Measurements from ENCODE around the gene NT5DC4. TPM values are rescaled to one million over a fixed set of nuclear protein-coding genes. Genes with fewer than 3 reads are reported as not detected.
A peak's percentile ranks its signal among the peaks of the same experiment; 100 is the strongest.

The NT5DC4 gene
- polyA plus RNA-seq, 1 of the 3 experiments (the other 2 are of a cell fraction): not detected

DNA sequence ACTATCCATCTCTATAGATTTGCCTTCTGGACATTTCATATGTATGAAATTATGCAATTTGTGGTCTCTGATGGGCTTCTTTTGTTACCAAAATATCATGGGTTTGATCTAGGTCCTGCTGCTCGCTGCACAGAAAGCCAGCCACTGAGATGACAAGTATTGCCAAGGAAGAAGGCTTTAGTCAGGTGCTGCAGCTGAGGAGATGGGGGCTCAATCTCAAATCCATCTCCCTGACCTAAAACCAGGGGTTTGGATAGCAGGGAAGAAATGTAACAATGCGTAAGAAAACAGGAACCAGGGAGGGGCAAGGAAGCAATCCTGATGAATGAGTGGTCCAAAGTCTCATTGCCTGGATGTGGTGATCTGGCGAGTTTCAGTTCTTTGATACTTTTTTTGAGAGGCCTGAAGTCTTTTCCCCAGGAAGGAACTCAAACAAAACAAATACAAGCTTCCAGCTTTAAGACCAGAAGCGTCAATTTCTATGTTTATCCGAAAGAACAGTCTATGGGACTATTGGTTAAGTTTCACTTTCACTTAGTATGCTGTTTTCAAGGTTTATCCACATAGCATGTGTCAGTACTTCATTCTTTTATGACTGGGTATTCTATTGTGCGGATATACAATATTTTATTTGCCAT lies 47.0 kb downstream of the NT5DC4 start:
- Histone ChIP-seq H3K9me3 (no peaks in the 10 kb centered on the region), H3K9me2 (no peaks in the 10 kb centered on the region), H3K36me3 (replicated peaks in 1 of 2; ENCODE audit: control insufficient read depth in 1 of 2, insufficient read depth in 2 of 2, low read length in 1 of 2) (no peaks in the 10 kb centered on the region), H2AFZ (ENCODE audit: low read depth) (no peak overlapping the region), H3K79me2 (ENCODE audit: insufficient read depth) (peaks cover 16% of the 10 kb centered on the region), H3K27me3 (ENCODE audit: insufficient read depth) (no peaks in the 10 kb centered on the region), H3K4me3 (ENCODE audit: low read depth in 2 of 2, low read length in 1 of 2) (no peak overlapping the region), H3K4me2 (no peak overlapping the region), H3K9ac (no peak overlapping the region), H3K4me1 (ENCODE audit: control insufficient read depth in 1 of 2, insufficient read depth in 2 of 2, low read depth in 1 of 2, low read length in 1 of 2) (peaks cover 5 to 15% of the 10 kb centered on the region in 2 experiments; a peak in 3 of 4 replicates), H3F3A (replicated peaks; ENCODE audit: insufficient read depth) (peaks cover 3% of the 10 kb centered on the region), H3K27ac (ENCODE audit: low read depth in 2 of 2, low read length in 1 of 2) (no peak overlapping the region), H4K20me1 (ENCODE audit: insufficient read depth) (no peaks in the 10 kb centered on the region)
- ChIA-PET CTCF (interaction anchor here (1.8 kb wide), 1 partner anchor 18 kb away, joined by 5 read pairs; no protein-coding TSS in a partner anchor), POLR2A (no interaction called here)
- TF ChIP-seq FOSL2 (IDR thresholded peaks at IDR 0.05; ENCODE audit: borderline replicate concordance, low read depth) (no peak), POLR2AphosphoS5 (IDR thresholded peaks at IDR 0.05; ENCODE audit: low read depth, low read length) (no peak), RCOR1 (IDR thresholded peaks at IDR 0.05; ENCODE audit: low read length) (no peak), FOXJ3 (CRISPR knock-in tag; IDR thresholded peaks at IDR 0.05) (no peak), NRF1 (IDR thresholded peaks at IDR 0.05; ENCODE audit: low read depth, low read length) (no peak), MXI1 (IDR thresholded peaks at IDR 0.05; ENCODE audit: low read depth, low read length) (no peak), TEAD4 (IDR thresholded peaks at IDR 0.05; ENCODE audit: borderline replicate concordance, insufficient read depth) (no peak)
- TF ChIP-seq, protein P1, sequence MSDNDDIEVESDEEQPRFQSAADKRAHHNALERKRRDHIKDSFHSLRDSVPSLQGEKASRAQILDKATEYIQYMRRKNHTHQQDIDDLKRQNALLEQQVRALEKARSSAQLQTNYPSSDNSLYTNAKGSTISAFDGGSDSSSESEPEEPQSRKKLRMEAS (IDR thresholded peaks at IDR 0.05; ENCODE audit: low read depth): no peak
- TF ChIP-seq, protein P2, sequence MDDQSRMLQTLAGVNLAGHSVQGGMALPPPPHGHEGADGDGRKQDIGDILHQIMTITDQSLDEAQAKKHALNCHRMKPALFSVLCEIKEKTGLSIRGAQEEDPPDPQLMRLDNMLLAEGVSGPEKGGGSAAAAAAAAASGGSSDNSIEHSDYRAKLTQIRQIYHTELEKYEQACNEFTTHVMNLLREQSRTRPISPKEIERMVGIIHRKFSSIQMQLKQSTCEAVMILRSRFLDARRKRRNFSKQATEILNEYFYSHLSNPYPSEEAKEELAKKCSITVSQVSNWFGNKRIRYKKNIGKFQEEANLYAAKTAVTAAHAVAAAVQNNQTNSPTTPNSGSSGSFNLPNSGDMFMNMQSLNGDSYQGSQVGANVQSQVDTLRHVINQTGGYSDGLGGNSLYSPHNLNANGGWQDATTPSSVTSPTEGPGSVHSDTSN (IDR thresholded peaks at IDR 0.05): no peak
- DNase-seq: no peak
- WGBS (ENCODE audit: low lambda C conversion rate): 75% methylated on average over 6 of the region's 6 CpGs

DNA sequence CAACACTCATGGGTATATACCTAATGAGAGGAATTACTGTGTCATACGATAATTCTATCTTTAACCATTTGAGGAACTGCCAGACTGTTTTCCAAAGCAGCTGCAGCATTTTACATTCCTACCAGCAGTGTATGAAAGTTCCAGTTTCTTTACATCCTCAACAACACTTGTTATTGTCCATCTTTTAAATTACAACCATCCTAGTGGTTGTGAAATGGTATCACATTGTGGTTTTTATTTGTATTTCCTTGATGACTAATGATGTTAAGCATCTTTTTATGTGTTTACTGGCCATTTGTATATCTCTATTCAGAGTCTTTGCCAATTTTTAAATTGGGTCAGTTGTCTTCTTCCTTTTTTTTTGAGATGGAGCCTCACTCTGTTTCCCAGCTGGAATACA lies 47.6 kb downstream of the NT5DC4 start:
- Histone ChIP-seq H3K4me3 (ENCODE audit: low read depth in 2 of 2, low read length in 1 of 2) (no peak overlapping the region), H2AFZ (ENCODE audit: low read depth) (no peak overlapping the region), H3K79me2 (ENCODE audit: insufficient read depth) (peaks cover 9% of the 10 kb centered on the region), H3K9me3 (no peaks in the 10 kb centered on the region), H3K4me2 (no peak overlapping the region), H3K27me3 (ENCODE audit: insufficient read depth) (no peaks in the 10 kb centered on the region), H3K9ac (no peak overlapping the region), H3K4me1 (ENCODE audit: control insufficient read depth in 1 of 2, insufficient read depth in 2 of 2, low read depth in 1 of 2, low read length in 1 of 2) (peaks cover 3 to 12% of the 10 kb centered on the region in 2 experiments; a peak in 3 of 4 replicates), H3K36me3 (replicated peaks in 1 of 2; ENCODE audit: control insufficient read depth in 1 of 2, insufficient read depth in 2 of 2, low read length in 1 of 2) (no peaks in the 10 kb centered on the region), H3F3A (replicated peaks; ENCODE audit: insufficient read depth) (peaks cover 3% of the 10 kb centered on the region), H4K20me1 (ENCODE audit: insufficient read depth) (no peaks in the 10 kb centered on the region), H3K9me2 (no peaks in the 10 kb centered on the region), H3K27ac (ENCODE audit: low read depth in 2 of 2, low read length in 1 of 2) (no peak overlapping the region)
- no peak for DNase-seq
- WGBS (ENCODE audit: low lambda C conversion rate): 70% methylated on average over 1 of the region's 1 CpG
- TF ChIP-seq, protein P3, sequence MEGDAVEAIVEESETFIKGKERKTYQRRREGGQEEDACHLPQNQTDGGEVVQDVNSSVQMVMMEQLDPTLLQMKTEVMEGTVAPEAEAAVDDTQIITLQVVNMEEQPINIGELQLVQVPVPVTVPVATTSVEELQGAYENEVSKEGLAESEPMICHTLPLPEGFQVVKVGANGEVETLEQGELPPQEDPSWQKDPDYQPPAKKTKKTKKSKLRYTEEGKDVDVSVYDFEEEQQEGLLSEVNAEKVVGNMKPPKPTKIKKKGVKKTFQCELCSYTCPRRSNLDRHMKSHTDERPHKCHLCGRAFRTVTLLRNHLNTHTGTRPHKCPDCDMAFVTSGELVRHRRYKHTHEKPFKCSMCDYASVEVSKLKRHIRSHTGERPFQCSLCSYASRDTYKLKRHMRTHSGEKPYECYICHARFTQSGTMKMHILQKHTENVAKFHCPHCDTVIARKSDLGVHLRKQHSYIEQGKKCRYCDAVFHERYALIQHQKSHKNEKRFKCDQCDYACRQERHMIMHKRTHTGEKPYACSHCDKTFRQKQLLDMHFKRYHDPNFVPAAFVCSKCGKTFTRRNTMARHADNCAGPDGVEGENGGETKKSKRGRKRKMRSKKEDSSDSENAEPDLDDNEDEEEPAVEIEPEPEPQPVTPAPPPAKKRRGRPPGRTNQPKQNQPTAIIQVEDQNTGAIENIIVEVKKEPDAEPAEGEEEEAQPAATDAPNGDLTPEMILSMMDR (IDR thresholded peaks at IDR 0.05): peak; percentile 21; the same call in 1 of the 2 replicates
- TF ChIP-seq EZH2phosphoT487 (IDR thresholded peaks at IDR 0.05; ENCODE audit: borderline replicate concordance, low read depth): no peak
- CTCF ChIA-PET: interaction anchor here (1.8 kb wide), 1 partner anchor 18 kb away, joined by 5 read pairs; no protein-coding TSS in a partner anchor
- POLR2A ChIA-PET: no interaction called here
